Fibroblast of mammary gland (primary cell): ENCODE measurements around the gene BMF.

Experiments used
- DNase-seq: peaks from one replicate; pipeline ENCODE4 v3.0.0-alpha.2; 2010; ENCODE audit warnings: low read depth
- H3K4me3 ChIP-seq: 2 replicates; pipeline ENCODE4 v1.5.1; 2011; ENCODE audit warnings: low read depth, mild to moderate bottlenecking, low read length, moderate library complexity; ENCODE audit not compliant: control insufficient read depth
- TF ChIP-seq, protein P1 (sequence below): conservative IDR thresholded peaks from 2 replicates; pipeline ENCODE4 v1.5.1; 2011; ENCODE audit warnings: low read depth, low read length, inconsistent platforms; ENCODE audit not compliant: control insufficient read depth, insufficient read depth

BMF gene

GRCh38 chr15:40069178-40070165, 39.2 kb downstream of the BMF start:
- DNase-seq = no peak
- TF ChIP-seq, protein P1, sequence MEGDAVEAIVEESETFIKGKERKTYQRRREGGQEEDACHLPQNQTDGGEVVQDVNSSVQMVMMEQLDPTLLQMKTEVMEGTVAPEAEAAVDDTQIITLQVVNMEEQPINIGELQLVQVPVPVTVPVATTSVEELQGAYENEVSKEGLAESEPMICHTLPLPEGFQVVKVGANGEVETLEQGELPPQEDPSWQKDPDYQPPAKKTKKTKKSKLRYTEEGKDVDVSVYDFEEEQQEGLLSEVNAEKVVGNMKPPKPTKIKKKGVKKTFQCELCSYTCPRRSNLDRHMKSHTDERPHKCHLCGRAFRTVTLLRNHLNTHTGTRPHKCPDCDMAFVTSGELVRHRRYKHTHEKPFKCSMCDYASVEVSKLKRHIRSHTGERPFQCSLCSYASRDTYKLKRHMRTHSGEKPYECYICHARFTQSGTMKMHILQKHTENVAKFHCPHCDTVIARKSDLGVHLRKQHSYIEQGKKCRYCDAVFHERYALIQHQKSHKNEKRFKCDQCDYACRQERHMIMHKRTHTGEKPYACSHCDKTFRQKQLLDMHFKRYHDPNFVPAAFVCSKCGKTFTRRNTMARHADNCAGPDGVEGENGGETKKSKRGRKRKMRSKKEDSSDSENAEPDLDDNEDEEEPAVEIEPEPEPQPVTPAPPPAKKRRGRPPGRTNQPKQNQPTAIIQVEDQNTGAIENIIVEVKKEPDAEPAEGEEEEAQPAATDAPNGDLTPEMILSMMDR = no peak
- no peak overlapping the region for H3K4me3 ChIP-seq

DNA sequence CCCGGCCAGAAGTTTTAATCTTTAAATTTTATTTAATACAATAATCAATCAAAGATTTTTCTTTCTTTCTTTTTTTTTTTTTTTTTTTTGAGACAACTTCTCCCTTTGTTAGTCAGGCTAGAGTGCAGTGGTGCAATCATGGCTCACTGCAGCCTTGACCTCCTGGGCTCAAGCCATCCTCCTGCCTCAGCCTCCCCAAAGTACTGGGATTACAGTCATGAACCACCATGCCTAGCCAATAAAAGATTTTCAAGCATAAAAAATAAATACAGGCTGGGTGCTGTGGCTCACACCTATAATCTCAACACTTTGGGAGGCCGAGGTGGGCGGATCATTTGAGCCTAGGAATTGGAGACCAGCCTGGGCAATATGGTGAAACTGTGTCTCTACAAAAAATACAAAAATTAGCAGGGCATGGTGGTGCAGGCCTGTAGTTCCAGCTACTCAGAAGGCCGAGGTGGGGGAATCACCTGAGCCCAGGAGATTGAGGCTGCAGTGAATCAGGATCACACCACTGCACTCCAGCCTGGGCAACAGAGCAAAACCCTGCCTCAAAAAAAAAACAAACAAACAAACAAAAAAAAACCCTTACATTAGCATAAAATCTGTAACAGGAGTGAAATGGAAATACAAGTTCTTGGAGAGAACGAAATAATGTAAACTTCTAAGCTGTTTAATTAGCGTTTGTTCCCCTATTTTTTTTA, 40.6 kb downstream of the BMF start:
- H3K4me3 ChIP-seq = no peak overlapping the region
- TF ChIP-seq, protein P1 = no peak
- peak; percentile 29 for DNase-seq

GRCh38 chr15:40066589-40066988, 42.1 kb downstream of the BMF start:
- no peak overlapping the region for H3K4me3 ChIP-seq
- DNase-seq = no peak
- TF ChIP-seq, protein P1 = no peak

DNA sequence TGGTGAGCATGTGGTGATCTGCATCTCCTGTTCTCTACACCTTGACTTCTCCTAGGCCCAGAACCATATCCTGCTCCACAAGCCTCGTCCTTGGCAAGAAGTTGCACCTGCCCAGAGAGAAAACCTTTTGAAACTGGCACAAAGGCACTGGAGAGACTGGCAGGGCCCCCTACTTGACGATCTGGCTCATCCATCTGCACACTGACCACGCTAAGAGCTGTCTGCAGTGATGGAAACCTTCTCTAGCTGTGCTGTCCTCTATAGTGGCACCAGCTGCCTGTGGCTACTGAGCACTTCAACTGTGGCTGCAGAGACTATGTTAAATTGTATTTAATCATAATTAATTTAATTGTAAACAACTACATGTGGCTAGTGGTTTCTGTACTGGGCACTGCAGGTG, 43.5 kb downstream of the BMF start:
- TF ChIP-seq, protein P1 = no peak
- DNase-seq = no peak
- H3K4me3 ChIP-seq = no peak overlapping the region

- TF ChIP-seq, protein P1 = no peak
- peak; percentile 40 for DNase-seq
- no peak overlapping the region for H3K4me3 ChIP-seq
Observed at GRCh38 chr15:40064231-40064894, 44.3 kb downstream of the BMF start.

- no peak overlapping the region for H3K4me3 ChIP-seq
- DNase-seq = peak; percentile 67
- TF ChIP-seq, protein P1 = no peak
Observed at GRCh38 chr15:40063563-40064011, 45.1 kb downstream of the BMF start.
